Lower lobe of right lung (tissue), 2 donors: ENCODE results near the gene MB21D2. TPM values are rescaled to one million over a fixed set of nuclear protein-coding genes. Genes with fewer than 3 reads are reported as not detected.

Experiments used
- ATAC-seq, 2 donors: fragments of 200-7000 bp; cut with Tn5 transposase; one replicate each; pipeline ENCODE4 v1.9.1; 2020 to 2022; ENCODE audit warnings: mild to moderate bottlenecking in 2 of 2, moderate library complexity in 2 of 2
- DNase-seq: peaks from one replicate; pipeline ENCODE4 v3.0.0-alpha.2; 2020
- H3K27ac ChIP-seq: fragments of 200-600 bp; one replicate; pipeline ENCODE4 v1.8.0; 2022
- H3K27me3 ChIP-seq: fragments of 200-600 bp; one replicate; pipeline ENCODE4 v1.8.0; 2022; ENCODE audit warnings: low read depth
- H3K36me3 ChIP-seq: fragments of 200-600 bp; one replicate; pipeline ENCODE4 v1.8.0; 2022; ENCODE audit warnings: mild to moderate bottlenecking
- H3K4me1 ChIP-seq: fragments of 200-600 bp; one replicate; pipeline ENCODE4 v1.8.0; 2022
- H3K4me3 ChIP-seq: fragments of 200-600 bp; one replicate; pipeline ENCODE4 v1.8.0; 2022; ENCODE audit warnings: mild to moderate bottlenecking
- H3K9me3 ChIP-seq: fragments of 200-600 bp; one replicate; pipeline ENCODE4 v1.8.0; 2022
- CTCF ChIP-seq: fragments of 200-600 bp; IDR thresholded peaks from one replicate; pipeline ENCODE4 v1.8.0; 2022; ENCODE audit warnings: antibody characterized with exemption, mild to moderate bottlenecking
- intact Hi-C: fragments of 100-400 bp; cut with DNase I; formaldehyde crosslinking; loops from one replicate; pipeline ENCODE4 v1.11.0; 2022
- total RNA-seq: library from RNA; stranded (reverse); fragmentation: NEBNext Ultra II Directional; extraction: Animal tissue kit (Norgen Biotek cat#: 25700); gene quantifications from one replicate; pipeline ENCODE4 v1.2.1, GENCODE V29; 2021
- donor health status: DM: no; HTN: yes; CAD: no; lungs with severe emphysema.

The MB21D2 gene
- total RNA-seq, 1 donor from 2014 or later, result 5.0 TPM

- peaks cover 6% of the 10 kb centered on the region for H3K4me1 ChIP-seq
- intact Hi-C loops, result no loop called here
- H3K27me3 ChIP-seq, result no peaks in the 10 kb centered on the region
- no peaks in the 10 kb centered on the region for H3K36me3 ChIP-seq
- H3K4me3 ChIP-seq, result no peak overlapping the region
- no peaks in the 10 kb centered on the region for H3K9me3 ChIP-seq
- no peak for TF ChIP-seq CTCF
- DNase-seq (no peak), ATAC-seq (no peak)
- H3K27ac ChIP-seq, result no peak overlapping the region
These were observed 73.8 kb downstream of the MB21D2 start for GRCh38 chr3:192843723-192844485.

- DNase-seq, result no peak
- Histone ChIP-seq H3K27me3 (no peaks in the 10 kb centered on the region), H3K27ac (no peak overlapping the region), H3K9me3 (no peaks in the 10 kb centered on the region), H3K4me1 (peaks cover 6% of the 10 kb centered on the region), H3K36me3 (no peaks in the 10 kb centered on the region), H3K4me3 (no peak overlapping the region)
- no peak for ATAC-seq
- intact Hi-C loops, result no loop called here
- TF ChIP-seq CTCF, result no peak
These were observed 74.5 kb downstream of the MB21D2 start for GRCh38 chr3:192843119-192843518.

- TF ChIP-seq CTCF, result no peak
- no peak for DNase-seq
- Histone ChIP-seq H3K27me3 (no peaks in the 10 kb centered on the region), H3K9me3 (no peaks in the 10 kb centered on the region), H3K27ac (no peak overlapping the region), H3K4me3 (no peak overlapping the region), H3K4me1 (peaks cover 6% of the 10 kb centered on the region), H3K36me3 (no peaks in the 10 kb centered on the region)
- ATAC-seq, result no peak
- intact Hi-C loops, result no loop called here
These were observed 74.9 kb downstream of the MB21D2 start for GRCh38 chr3:192842711-192843110.

- intact Hi-C loops, result no loop called here
- Histone ChIP-seq H3K9me3 (no peaks in the 10 kb centered on the region), H3K36me3 (no peaks in the 10 kb centered on the region), H3K4me3 (no peak overlapping the region), H3K4me1 (peaks cover 6% of the 10 kb centered on the region), H3K27me3 (no peaks in the 10 kb centered on the region), H3K27ac (no peak overlapping the region)
- no peak for ATAC-seq
- no peak for TF ChIP-seq CTCF
- DNase-seq, result no peak
These were observed 75.5 kb downstream of the MB21D2 start for GRCh38 chr3:192842138-192842537.

- Histone ChIP-seq H3K9me3 (no peaks in the 10 kb centered on the region), H3K36me3 (no peaks in the 10 kb centered on the region), H3K4me3 (no peak overlapping the region), H3K27me3 (no peaks in the 10 kb centered on the region), H3K27ac (no peak overlapping the region), H3K4me1 (peaks cover 10% of the 10 kb centered on the region)
- no peak for TF ChIP-seq CTCF
- intact Hi-C loops, result no loop called here
- DNase-seq (no peak), ATAC-seq (peak; percentile 79 to 85)
These were observed 76.2 kb downstream of the MB21D2 start for GRCh38 chr3:192841428-192841827.
